Lower leg skin (tissue), 4 donors: ENCODE data around the gene METTL13. TPM values are rescaled to one million over a fixed set of nuclear protein-coding genes. Genes with fewer than 3 reads are reported as not detected.

Experiments used
- DNase-seq, 2 donors: peaks; one replicate each; pipeline ENCODE4 v3.0.0-alpha.2; 2019; ENCODE audit warnings: low spot score in 2 of 2
- H3K4me3 ChIP-seq: fragments of 200-600 bp; sonication (generic); 2 replicates; pipeline ENCODE4 v1.5.1; 2017; ENCODE audit warnings: mild to moderate bottlenecking, low read depth; ENCODE audit not compliant: poor library complexity, severe bottlenecking
- CTCF ChIP-seq, 3 donors: fragments of 450-650 bp; IDR thresholded peaks; one replicate each; pipeline ENCODE4 v1.5.1; 2016; ENCODE audit warnings: antibody characterized with exemption in 3 of 3, mild to moderate bottlenecking in 3 of 3, moderate library complexity in 2 of 3
- POLR2A ChIP-seq, 2 donors: fragments of 450-650 bp; IDR thresholded peaks; one replicate each; pipeline ENCODE4 v1.6.1; 2016 to 2017; ENCODE audit warnings: antibody characterized with exemption in 2 of 2, mild to moderate bottlenecking in 1 of 2, moderate library complexity in 1 of 2
- WGBS, 2 donors: methylation state at CpG; one replicate each; pipeline ENCODE4 v1.1.5; 2018; 5-methylcytosine and 5-hydroxymethylcytosine counted together
- intact Hi-C: fragments of 100-400 bp; cut with DNase I; formaldehyde crosslinking; loops from one replicate; pipeline ENCODE4 v1.15.0; 2023; ENCODE audit warnings: low total_unique reads
- total RNA-seq, 4 donors: library from RNA; depleted of rRNA; stranded (reverse); fragments of >200 nt; gene quantifications; one replicate each; pipeline ENCODE4 v1.1.0, GENCODE V29; 2016

Gene METTL13
- total RNA-seq, 4 donors from 2014 or later = 10.2 to 25.4 (median 17.7) TPM

GRCh38 chr1:171814692-171815091 lies 33.2 kb downstream of the METTL13 start:
- no peak for TF ChIP-seq CTCF (IDR thresholded peaks at IDR 0.05)
- no peak for TF ChIP-seq POLR2A (IDR thresholded peaks at IDR 0.05)
- H3K4me3 ChIP-seq = no peak overlapping the region
- DNase-seq = no peak
- intact Hi-C loops = no loop called here
- WGBS, 2 donors = 45 to 53% methylated on average over 2 of the region's 2 CpGs

- no peak overlapping the region for H3K4me3 ChIP-seq
- no peak for DNase-seq
- intact Hi-C loops = no loop called here
- TF ChIP-seq POLR2A (IDR thresholded peaks at IDR 0.05) (no peak), CTCF (IDR thresholded peaks at IDR 0.05) (no peak)
- WGBS, 2 donors = 88 to 92% methylated on average over 3 of the region's 3 CpGs
These were observed 34.9 kb downstream of the METTL13 start for GRCh38 chr1:171816300-171816901.

DNA sequence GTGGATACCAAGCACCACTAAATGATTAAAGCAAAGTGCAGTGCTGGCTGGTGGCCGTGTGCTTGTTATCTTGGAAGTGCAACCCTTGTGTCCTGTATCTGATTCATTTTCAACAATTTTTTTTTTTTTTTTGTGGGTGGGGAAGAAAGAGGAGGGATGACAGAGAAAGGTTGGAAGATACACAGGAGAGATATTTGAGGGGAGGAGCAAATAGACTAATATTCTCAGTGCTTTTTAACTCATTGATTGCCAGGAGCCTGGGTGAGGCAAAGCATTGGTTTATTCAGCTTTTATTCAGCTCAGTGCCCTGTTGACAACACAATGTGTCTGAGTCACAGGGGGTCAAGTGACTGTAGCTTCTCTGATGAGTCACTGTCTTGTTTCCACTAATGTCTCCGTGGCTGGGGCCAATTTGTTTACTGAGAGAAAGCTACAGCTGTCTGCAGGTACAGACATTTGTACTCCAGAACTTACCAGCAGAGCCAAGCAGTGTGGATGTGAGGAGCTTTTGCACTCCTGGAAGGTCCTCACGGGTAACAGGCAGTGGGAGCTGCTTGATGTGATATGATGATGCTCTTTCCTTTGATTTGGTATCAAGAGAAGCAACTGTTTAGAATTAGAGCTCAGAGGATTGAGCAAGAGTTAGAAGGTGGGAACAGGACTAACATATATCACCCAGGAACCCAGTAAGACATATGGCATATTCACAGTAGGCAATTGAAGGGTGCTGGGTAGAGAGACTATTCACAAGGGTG lies 36.2 kb downstream of the METTL13 start:
- no peak overlapping the region for H3K4me3 ChIP-seq
- intact Hi-C loops = no loop called here
- TF ChIP-seq CTCF (IDR thresholded peaks at IDR 0.05) (no peak), POLR2A (IDR thresholded peaks at IDR 0.05) (no peak)
- DNase-seq = peak in 1 of 2 donors; percentile 75
- 12 to 16% methylated on average over 3 of the region's 3 CpGs for WGBS, 2 donors

GRCh38 chr1:171819946-171820345 lies 38.5 kb downstream of the METTL13 start:
- WGBS, 2 donors = 34 to 40% methylated on average over 2 of the region's 2 CpGs
- no peak for TF ChIP-seq POLR2A (IDR thresholded peaks at IDR 0.05)
- no peak for TF ChIP-seq CTCF (IDR thresholded peaks at IDR 0.05)
- intact Hi-C loops = no loop called here
- no peak for DNase-seq
- no peak overlapping the region for H3K4me3 ChIP-seq

DNA sequence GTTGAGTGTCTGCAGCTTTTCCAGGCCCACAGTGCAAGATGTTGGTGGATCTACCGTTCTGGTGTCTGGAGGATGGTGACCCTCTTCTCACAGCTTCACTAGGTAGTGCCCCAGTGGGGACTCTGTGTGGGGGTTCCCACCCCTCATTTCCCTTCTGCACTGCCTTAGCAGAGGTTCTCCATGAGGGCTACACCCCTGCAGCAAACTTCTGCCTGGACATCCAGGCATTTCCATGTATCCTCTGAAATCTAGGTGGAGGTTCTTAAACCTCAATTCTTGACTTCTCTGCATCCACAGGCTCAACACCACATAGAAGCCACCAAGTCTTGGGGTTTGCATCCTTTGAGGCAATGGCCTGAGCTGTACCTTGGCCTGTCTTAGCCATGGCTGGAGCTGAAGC lies 45.5 kb downstream of the METTL13 start:
- TF ChIP-seq POLR2A (IDR thresholded peaks at IDR 0.05) = no peak
- TF ChIP-seq CTCF (IDR thresholded peaks at IDR 0.05) = no peak
- intact Hi-C loops = no loop called here
- 50 to 100% methylated on average over 1 of the region's 1 CpG for WGBS, 2 donors
- H3K4me3 ChIP-seq = no peak overlapping the region
- no peak for DNase-seq
